ENCODE measurements around the gene DOCK2.

GRCh38 chr5:169656125-169656901 is 19.2 kb downstream of the DOCK2 start:
- TF ChIP-seq POLR2A (IDR thresholded peaks at IDR 0.05), result no peak
- no peak for TF ChIP-seq POLR2AphosphoS5 (IDR thresholded peaks at IDR 0.05)
- TF ChIP-seq CTCF (IDR thresholded peaks at IDR 0.05), result no peak
